WTC11 (cell line): ENCODE data around the gene NDOR1. TPM values are rescaled to one million over a fixed set of nuclear protein-coding genes. Genes with fewer than 3 reads are reported as not detected.
A peak's percentile ranks its signal among the peaks of the same experiment; 100 is the strongest.

Experiments used
- CBFB ChIP-seq: sonication (generic); formaldehyde crosslinking; IDR thresholded peaks from 2 replicates; pipeline ENCODE4 v1.8.1; 2022; ENCODE audit warnings: mild to moderate bottlenecking, low read depth, missing genetic modification reagents
- CREM ChIP-seq: sonication (generic); formaldehyde crosslinking; IDR thresholded peaks from 2 replicates; pipeline ENCODE4 v1.8.1; 2022; ENCODE audit warnings: mild to moderate bottlenecking, missing genetic modification reagents, moderate library complexity
- EMX1 ChIP-seq: fragments of 250-450 bp; sonication (Bioruptor Pico); IDR thresholded peaks from 2 replicates; pipeline ENCODE4 v1.8.0; 2021; ENCODE audit warnings: mild to moderate bottlenecking
- GABPB1 ChIP-seq: sonication (generic); formaldehyde crosslinking; IDR thresholded peaks from 2 replicates; pipeline ENCODE4 v1.8.1; 2023; ENCODE audit warnings: mild to moderate bottlenecking, missing genetic modification reagents
- GTF2I ChIP-seq: fragments of 250-450 bp; sonication (Bioruptor Pico); conservative IDR thresholded peaks from 2 replicates; pipeline ENCODE4 v1.4.0; 2021; ENCODE audit warnings: mild to moderate bottlenecking
- HMGA2 ChIP-seq: fragments of 250-450 bp; sonication (Bioruptor Pico); IDR thresholded peaks from 2 replicates; pipeline ENCODE4 v1.4.0; 2021; ENCODE audit warnings: mild to moderate bottlenecking, moderate library complexity
- IRF2 ChIP-seq: sonication (generic); formaldehyde crosslinking; IDR thresholded peaks from 2 replicates; pipeline ENCODE4 v1.8.0; 2022; ENCODE audit warnings: low read depth, missing genetic modification reagents, borderline replicate concordance
- JUN ChIP-seq: sonication (generic); formaldehyde crosslinking; IDR thresholded peaks from 2 replicates; pipeline ENCODE4 v1.8.0; 2023; ENCODE audit warnings: mild to moderate bottlenecking, missing genetic modification reagents
- MXD4 ChIP-seq: fragments of 250-450 bp; sonication (Bioruptor Pico); IDR thresholded peaks from 2 replicates; pipeline ENCODE4 v1.8.0; 2021; ENCODE audit warnings: mild to moderate bottlenecking, moderate library complexity, borderline replicate concordance
- NFE2L1 ChIP-seq: sonication (generic); formaldehyde crosslinking; IDR thresholded peaks from 2 replicates; pipeline ENCODE4 v1.8.1; 2023; ENCODE audit warnings: missing genetic modification reagents
- NFYB ChIP-seq: sonication (generic); formaldehyde crosslinking; conservative IDR thresholded peaks from 2 replicates; pipeline ENCODE4 v1.8.0; 2022; ENCODE audit warnings: low read depth, missing genetic modification reagents
- OVOL2 ChIP-seq: fragments of 250-450 bp; sonication (Bioruptor Pico); IDR thresholded peaks from 2 replicates; pipeline ENCODE4 v1.9.0; 2021; ENCODE audit warnings: mild to moderate bottlenecking, borderline replicate concordance
- RELA ChIP-seq: sonication (generic); formaldehyde crosslinking; IDR thresholded peaks from 2 replicates; pipeline ENCODE4 v1.8.1; 2022; ENCODE audit warnings: missing genetic modification reagents, mild to moderate bottlenecking, borderline replicate concordance
- RORB ChIP-seq: fragments of 250-450 bp; sonication (Bioruptor Pico); IDR thresholded peaks from 2 replicates; pipeline ENCODE4 v1.9.0; 2021; ENCODE audit warnings: mild to moderate bottlenecking
- SOX15 ChIP-seq: fragments of 250-450 bp; sonication (Bioruptor Pico); IDR thresholded peaks from 2 replicates; pipeline ENCODE4 v1.9.0; 2021; ENCODE audit warnings: mild to moderate bottlenecking
- TCF7 ChIP-seq: sonication (generic); formaldehyde crosslinking; IDR thresholded peaks from 2 replicates; pipeline ENCODE4 v1.8.0; 2022; ENCODE audit warnings: mild to moderate bottlenecking, low read depth, missing genetic modification reagents, moderate library complexity
- ZBTB21 ChIP-seq: sonication (generic); formaldehyde crosslinking; IDR thresholded peaks from 2 replicates; pipeline ENCODE4 v1.8.1; 2023; ENCODE audit warnings: mild to moderate bottlenecking, missing genetic modification reagents, borderline replicate concordance
- ZNF263 ChIP-seq: sonication (generic); formaldehyde crosslinking; IDR thresholded peaks from 2 replicates; pipeline ENCODE4 v1.8.1; 2022; ENCODE audit warnings: low read depth, mild to moderate bottlenecking, moderate library complexity, missing genetic modification reagents
- ZNF317 ChIP-seq: sonication (generic); formaldehyde crosslinking; IDR thresholded peaks from 2 replicates; pipeline ENCODE4 v1.8.1; 2023; ENCODE audit warnings: low read depth, mild to moderate bottlenecking, moderate library complexity, missing genetic modification reagents, borderline replicate concordance
- ZNF396 ChIP-seq: fragments of 250-450 bp; sonication (Bioruptor Pico); IDR thresholded peaks from 2 replicates; pipeline ENCODE4 v1.8.0; 2021; ENCODE audit warnings: mild to moderate bottlenecking, moderate library complexity, borderline replicate concordance
- ZNF416 ChIP-seq: fragments of 250-450 bp; sonication (Bioruptor Pico); IDR thresholded peaks from 2 replicates; pipeline ENCODE4 v1.9.0; 2021; ENCODE audit warnings: mild to moderate bottlenecking, inconsistent platforms
- total RNA-seq: library from RNA; stranded (reverse); gene quantifications from 3 replicates; pipeline ENCODE4 v1.2.3, GENCODE V29; 2021
- TF ChIP-seq, protein P1 (sequence below): sonication (generic); formaldehyde crosslinking; IDR thresholded peaks from 2 replicates; pipeline ENCODE4 v1.8.0; 2022; ENCODE audit warnings: mild to moderate bottlenecking, missing genetic modification reagents
- TF ChIP-seq, protein P2 (sequence below): fragments of 250-450 bp; sonication (Bioruptor Pico); IDR thresholded peaks from 2 replicates; pipeline ENCODE4 v2.1.2; 2022; ENCODE audit warnings: mild to moderate bottlenecking, moderate library complexity
- TF ChIP-seq, protein P3 (sequence below): sonication (generic); formaldehyde crosslinking; conservative IDR thresholded peaks from 2 replicates; pipeline ENCODE4 v1.8.1; 2022; ENCODE audit warnings: mild to moderate bottlenecking, missing genetic modification reagents
- TF ChIP-seq, protein P4 (sequence below): sonication (generic); formaldehyde crosslinking; IDR thresholded peaks from 2 replicates; pipeline ENCODE4 v1.8.1; 2023; ENCODE audit warnings: mild to moderate bottlenecking, missing genetic modification reagents, moderate library complexity
- TF ChIP-seq, protein P5 (sequence below): sonication (generic); formaldehyde crosslinking; IDR thresholded peaks from 2 replicates; pipeline ENCODE4 v1.8.1; 2023; ENCODE audit warnings: mild to moderate bottlenecking, missing genetic modification reagents, borderline replicate concordance
- TF ChIP-seq, protein P6 (sequence below): sonication (generic); formaldehyde crosslinking; IDR thresholded peaks from 2 replicates; pipeline ENCODE4 v1.8.0; 2022; ENCODE audit warnings: missing genetic modification reagents
- TF ChIP-seq, protein P7 (sequence below): sonication (generic); formaldehyde crosslinking; IDR thresholded peaks from 2 replicates; pipeline ENCODE4 v1.8.1; 2022; ENCODE audit warnings: mild to moderate bottlenecking, moderate library complexity, missing genetic modification reagents

Gene NDOR1
- total RNA-seq, 1 experiment from 2014 or later = 49.0 TPM

DNA sequence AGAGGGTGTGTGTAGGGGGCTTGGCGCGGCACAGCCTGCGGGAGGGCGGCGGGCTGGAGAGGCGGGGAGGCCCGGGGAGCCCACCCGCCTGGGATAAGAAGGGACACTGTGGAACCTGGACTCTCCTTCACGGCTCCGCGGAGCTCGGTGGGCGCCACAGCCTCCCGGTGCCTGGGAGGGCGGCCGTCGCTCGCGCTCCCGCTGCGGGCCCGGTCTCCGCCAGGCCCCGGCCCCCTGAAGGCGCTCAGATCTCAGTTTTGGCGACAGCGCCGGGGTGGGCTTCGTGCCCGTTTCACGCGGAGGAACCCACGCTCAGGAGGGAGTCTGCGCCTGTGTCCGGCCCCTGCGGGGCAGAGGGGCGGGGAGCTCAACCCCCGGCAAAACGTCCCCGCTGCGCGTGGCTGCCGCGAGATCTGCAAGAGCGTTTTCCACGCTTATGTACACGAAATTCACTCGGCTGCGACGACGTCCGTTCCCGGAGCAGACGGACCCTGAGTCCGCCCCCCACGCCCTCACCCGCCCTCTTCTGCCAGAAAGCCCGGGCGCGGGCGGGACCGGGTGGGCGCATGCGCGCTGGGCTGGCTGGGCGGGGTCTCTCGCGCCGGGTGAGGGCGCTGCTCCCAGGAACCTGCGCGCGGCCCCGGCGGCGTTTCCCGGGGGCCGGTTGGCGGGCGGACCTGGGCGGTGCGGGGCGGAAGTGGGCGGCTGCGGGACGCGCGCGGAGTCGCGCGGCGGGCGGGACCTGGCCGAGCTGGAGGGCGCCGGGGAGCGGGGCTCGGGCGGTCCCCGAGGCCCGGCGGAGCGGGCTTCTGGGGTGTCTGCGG, 49.3 kb downstream of the NDOR1 start, which contains the start of gene NELFB (continued):
- TF ChIP-seq, protein P1, sequence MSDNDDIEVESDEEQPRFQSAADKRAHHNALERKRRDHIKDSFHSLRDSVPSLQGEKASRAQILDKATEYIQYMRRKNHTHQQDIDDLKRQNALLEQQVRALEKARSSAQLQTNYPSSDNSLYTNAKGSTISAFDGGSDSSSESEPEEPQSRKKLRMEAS (CRISPR knock-in tag) = no peak
- TF ChIP-seq ZNF317 (CRISPR knock-in tag) (no peak), EMX1 (CRISPR knock-in tag) (no peak), MXD4 (CRISPR knock-in tag) (no peak), ZNF263 (no peak), NFYB (no peak), JUN (CRISPR knock-in tag) (no peak), CBFB (CRISPR knock-in tag) (no peak), ZNF396 (no peak), SOX15 (CRISPR knock-in tag) (no peak), ZBTB21 (CRISPR knock-in tag) (peak; percentile 52; the same call in 1 of the 2 replicates), IRF2 (no peak), OVOL2 (no peak), HMGA2 (CRISPR knock-in tag) (no peak), RELA (CRISPR knock-in tag) (no peak), GABPB1 (CRISPR knock-in tag) (no peak; the same call in 1 of the 2 replicates), TCF7 (CRISPR knock-in tag) (no peak), CREM (peak; percentile 31; the same call in 1 of the 2 replicates), GTF2I (CRISPR knock-in tag) (no peak), NFE2L1 (CRISPR knock-in tag) (no peak), ZNF416 (CRISPR knock-in tag) (no peak), RORB (no peak)
- TF ChIP-seq, protein P2, sequence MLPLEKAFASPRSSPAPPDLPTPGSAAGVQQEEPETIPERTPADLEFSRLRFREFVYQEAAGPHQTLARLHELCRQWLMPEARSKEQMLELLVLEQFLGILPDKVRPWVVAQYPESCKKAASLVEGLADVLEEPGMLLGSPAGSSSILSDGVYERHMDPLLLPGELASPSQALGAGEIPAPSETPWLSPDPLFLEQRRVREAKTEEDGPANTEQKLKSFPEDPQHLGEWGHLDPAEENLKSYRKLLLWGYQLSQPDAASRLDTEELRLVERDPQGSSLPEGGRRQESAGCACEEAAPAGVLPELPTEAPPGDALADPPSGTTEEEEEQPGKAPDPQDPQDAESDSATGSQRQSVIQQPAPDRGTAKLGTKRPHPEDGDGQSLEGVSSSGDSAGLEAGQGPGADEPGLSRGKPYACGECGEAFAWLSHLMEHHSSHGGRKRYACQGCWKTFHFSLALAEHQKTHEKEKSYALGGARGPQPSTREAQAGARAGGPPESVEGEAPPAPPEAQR (CRISPR knock-in tag) = no peak
- TF ChIP-seq, protein P3, sequence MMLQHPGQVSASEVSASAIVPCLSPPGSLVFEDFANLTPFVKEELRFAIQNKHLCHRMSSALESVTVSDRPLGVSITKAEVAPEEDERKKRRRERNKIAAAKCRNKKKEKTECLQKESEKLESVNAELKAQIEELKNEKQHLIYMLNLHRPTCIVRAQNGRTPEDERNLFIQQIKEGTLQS (CRISPR knock-in tag) = no peak
- TF ChIP-seq, protein P4, sequence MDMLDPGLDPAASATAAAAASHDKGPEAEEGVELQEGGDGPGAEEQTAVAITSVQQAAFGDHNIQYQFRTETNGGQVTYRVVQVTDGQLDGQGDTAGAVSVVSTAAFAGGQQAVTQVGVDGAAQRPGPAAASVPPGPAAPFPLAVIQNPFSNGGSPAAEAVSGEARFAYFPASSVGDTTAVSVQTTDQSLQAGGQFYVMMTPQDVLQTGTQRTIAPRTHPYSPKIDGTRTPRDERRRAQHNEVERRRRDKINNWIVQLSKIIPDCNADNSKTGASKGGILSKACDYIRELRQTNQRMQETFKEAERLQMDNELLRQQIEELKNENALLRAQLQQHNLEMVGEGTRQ = peak; percentile 43; the same call in 1 of the 2 replicates
- TF ChIP-seq, protein P5, sequence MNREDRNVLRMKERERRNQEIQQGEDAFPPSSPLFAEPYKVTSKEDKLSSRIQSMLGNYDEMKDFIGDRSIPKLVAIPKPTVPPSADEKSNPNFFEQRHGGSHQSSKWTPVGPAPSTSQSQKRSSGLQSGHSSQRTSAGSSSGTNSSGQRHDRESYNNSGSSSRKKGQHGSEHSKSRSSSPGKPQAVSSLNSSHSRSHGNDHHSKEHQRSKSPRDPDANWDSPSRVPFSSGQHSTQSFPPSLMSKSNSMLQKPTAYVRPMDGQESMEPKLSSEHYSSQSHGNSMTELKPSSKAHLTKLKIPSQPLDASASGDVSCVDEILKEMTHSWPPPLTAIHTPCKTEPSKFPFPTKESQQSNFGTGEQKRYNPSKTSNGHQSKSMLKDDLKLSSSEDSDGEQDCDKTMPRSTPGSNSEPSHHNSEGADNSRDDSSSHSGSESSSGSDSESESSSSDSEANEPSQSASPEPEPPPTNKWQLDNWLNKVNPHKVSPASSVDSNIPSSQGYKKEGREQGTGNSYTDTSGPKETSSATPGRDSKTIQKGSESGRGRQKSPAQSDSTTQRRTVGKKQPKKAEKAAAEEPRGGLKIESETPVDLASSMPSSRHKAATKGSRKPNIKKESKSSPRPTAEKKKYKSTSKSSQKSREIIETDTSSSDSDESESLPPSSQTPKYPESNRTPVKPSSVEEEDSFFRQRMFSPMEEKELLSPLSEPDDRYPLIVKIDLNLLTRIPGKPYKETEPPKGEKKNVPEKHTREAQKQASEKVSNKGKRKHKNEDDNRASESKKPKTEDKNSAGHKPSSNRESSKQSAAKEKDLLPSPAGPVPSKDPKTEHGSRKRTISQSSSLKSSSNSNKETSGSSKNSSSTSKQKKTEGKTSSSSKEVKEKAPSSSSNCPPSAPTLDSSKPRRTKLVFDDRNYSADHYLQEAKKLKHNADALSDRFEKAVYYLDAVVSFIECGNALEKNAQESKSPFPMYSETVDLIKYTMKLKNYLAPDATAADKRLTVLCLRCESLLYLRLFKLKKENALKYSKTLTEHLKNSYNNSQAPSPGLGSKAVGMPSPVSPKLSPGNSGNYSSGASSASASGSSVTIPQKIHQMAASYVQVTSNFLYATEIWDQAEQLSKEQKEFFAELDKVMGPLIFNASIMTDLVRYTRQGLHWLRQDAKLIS (CRISPR knock-in tag) = no peak
- TF ChIP-seq, protein P6, sequence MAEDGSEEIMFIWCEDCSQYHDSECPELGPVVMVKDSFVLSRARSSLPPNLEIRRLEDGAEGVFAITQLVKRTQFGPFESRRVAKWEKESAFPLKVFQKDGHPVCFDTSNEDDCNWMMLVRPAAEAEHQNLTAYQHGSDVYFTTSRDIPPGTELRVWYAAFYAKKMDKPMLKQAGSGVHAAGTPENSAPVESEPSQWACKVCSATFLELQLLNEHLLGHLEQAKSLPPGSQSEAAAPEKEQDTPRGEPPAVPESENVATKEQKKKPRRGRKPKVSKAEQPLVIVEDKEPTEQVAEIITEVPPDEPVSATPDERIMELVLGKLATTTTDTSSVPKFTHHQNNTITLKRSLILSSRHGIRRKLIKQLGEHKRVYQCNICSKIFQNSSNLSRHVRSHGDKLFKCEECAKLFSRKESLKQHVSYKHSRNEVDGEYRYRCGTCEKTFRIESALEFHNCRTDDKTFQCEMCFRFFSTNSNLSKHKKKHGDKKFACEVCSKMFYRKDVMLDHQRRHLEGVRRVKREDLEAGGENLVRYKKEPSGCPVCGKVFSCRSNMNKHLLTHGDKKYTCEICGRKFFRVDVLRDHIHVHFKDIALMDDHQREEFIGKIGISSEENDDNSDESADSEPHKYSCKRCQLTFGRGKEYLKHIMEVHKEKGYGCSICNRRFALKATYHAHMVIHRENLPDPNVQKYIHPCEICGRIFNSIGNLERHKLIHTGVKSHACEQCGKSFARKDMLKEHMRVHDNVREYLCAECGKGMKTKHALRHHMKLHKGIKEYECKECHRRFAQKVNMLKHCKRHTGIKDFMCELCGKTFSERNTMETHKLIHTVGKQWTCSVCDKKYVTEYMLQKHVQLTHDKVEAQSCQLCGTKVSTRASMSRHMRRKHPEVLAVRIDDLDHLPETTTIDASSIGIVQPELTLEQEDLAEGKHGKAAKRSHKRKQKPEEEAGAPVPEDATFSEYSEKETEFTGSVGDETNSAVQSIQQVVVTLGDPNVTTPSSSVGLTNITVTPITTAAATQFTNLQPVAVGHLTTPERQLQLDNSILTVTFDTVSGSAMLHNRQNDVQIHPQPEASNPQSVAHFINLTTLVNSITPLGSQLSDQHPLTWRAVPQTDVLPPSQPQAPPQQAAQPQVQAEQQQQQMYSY = no peak
- TF ChIP-seq, protein P7, sequence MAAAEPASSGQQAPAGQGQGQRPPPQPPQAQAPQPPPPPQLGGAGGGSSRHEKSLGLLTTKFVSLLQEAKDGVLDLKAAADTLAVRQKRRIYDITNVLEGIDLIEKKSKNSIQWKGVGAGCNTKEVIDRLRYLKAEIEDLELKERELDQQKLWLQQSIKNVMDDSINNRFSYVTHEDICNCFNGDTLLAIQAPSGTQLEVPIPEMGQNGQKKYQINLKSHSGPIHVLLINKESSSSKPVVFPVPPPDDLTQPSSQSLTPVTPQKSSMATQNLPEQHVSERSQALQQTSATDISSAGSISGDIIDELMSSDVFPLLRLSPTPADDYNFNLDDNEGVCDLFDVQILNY (CRISPR knock-in tag) = 0 out of 2 replicates have a peak, but pooled peaks have one; percentile 45
